Epidermal melanocyte (primary cell): ENCODE measurements around the gene MAML3.

ENCODE experiments used
- DNase-seq: peaks from one replicate; pipeline ENCODE4 v3.0.0; 2011; ENCODE audit warnings: low spot score; ENCODE audit not compliant: insufficient read length

The MAML3 gene

GRCh38 chr4:139816856-139817255 lies 337.1 kb downstream of the MAML3 start:
- DNase-seq, result no peak

GRCh38 chr4:139815778-139816601 lies 338.0 kb downstream of the MAML3 start:
- no peak for DNase-seq

- no peak for DNase-seq
Observed at GRCh38 chr4:139814323-139815015, 339.5 kb downstream of the MAML3 start.

GRCh38 chr4:139813881-139814280 lies 340.1 kb downstream of the MAML3 start:
- DNase-seq, result no peak

GRCh38 chr4:139810710-139811109 lies 343.3 kb downstream of the MAML3 start:
- DNase-seq, result no peak

GRCh38 chr4:139809757-139810140 lies 344.2 kb downstream of the MAML3 start:
- DNase-seq, result no peak

GRCh38 chr4:139808808-139809756 lies 344.9 kb downstream of the MAML3 start:
- DNase-seq, result no peak

- no peak for DNase-seq
Observed at GRCh38 chr4:139808381-139808807, 345.6 kb downstream of the MAML3 start.

- DNase-seq, result no peak
Observed at GRCh38 chr4:139807483-139807882, 346.5 kb downstream of the MAML3 start.

- no peak for DNase-seq
Observed at GRCh38 chr4:139806929-139807328, 347.1 kb downstream of the MAML3 start.

- DNase-seq, result no peak
Observed at GRCh38 chr4:139802931-139803330, 351.1 kb downstream of the MAML3 start.

GRCh38 chr4:139802488-139802887 lies 351.5 kb downstream of the MAML3 start:
- DNase-seq, result no peak

- no peak for DNase-seq
Observed at GRCh38 chr4:139801895-139802294, 352.1 kb downstream of the MAML3 start.

- DNase-seq, result no peak
Observed at GRCh38 chr4:139800082-139800481, 353.9 kb downstream of the MAML3 start.

GRCh38 chr4:139799615-139800014 lies 354.4 kb downstream of the MAML3 start:
- no peak for DNase-seq

GRCh38 chr4:139798456-139798855 lies 355.5 kb downstream of the MAML3 start:
- DNase-seq, result no peak

- DNase-seq, result no peak
Observed at GRCh38 chr4:139797287-139797686, 356.7 kb downstream of the MAML3 start.

GRCh38 chr4:139795527-139796314 lies 358.3 kb downstream of the MAML3 start:
- no peak for DNase-seq

- no peak for DNase-seq
Observed at GRCh38 chr4:139794158-139794954, 359.6 kb downstream of the MAML3 start.

- DNase-seq, result no peak
Observed at GRCh38 chr4:139791681-139792080, 362.3 kb downstream of the MAML3 start.
